Pons (tissue), 1 donor: ENCODE measurements around the gene SH3GLB1.
A peak's percentile ranks its signal among the peaks of the same experiment; 100 is the strongest.

Experiments
- DNase-seq: peaks from one replicate; pipeline ENCODE4 v3.0.0-alpha.2; 2016; ENCODE audit warnings: low spot score

The SH3GLB1 gene

DNA sequence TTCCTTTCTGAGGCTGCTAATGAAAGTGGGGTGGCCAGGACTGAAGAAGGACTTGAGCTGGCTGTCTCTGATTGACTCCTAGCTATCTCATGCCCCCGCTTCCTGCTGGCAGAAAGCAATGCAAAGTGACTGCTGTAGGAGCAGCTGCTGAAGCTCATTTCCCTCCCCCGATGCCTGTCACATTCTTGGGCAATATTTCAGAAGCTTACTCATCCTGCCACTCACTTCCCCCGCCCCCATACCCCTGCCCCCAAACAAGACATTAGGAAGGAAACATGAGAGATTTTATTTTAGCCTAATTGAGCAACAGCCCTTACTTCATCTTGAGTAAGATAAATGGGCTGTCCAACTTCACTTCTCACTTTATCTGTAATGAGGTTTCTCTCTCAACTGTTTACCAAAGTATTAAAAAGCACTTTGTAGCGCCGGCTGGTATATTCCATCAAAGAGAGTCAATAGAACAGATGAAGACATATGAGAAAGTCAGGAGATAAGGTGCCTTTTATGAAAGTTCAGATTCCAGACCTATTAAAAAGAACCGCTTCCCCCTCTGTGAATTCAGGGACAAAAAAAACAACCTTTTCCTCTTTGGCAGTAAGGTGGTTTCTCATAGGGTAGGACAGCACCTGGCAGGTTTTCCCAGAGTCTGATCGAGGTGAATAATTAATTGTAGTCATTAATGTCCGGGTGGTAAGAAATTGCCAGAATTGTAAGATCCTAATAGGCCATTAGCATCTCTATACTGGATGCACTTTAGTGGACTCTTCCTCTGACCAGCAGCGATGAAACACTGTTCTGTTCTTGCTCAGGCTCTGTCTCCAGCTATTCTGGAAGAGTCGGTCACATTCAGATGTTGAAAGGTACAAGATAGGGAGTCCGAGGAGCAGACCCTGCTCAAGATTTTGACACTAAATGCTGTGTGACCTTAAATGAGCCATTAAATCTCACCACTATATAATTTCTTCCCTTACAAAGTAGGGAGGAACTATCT lies 70.2 kb downstream of the SH3GLB1 start:
- DNase-seq = peak; percentile 63

DNA sequence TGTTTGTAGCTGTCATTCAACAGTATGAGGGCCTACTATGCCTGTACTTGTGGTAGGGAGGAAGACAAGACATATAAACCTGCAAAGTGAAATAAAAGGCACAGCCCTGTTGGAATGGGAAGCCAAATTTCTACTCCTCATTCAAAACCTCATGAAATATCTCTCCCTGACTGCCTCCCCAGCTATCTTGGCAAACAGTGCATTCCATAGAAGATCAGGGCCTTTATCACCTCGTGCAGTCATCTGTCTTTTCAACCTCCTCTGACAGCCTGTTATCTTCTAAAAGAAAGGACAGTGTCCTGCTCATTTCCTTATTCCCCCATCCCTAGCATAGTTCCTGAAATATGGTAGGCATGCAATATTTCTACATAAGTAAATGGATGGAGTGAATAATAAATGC lies 71.0 kb downstream of the SH3GLB1 start:
- DNase-seq = no peak

DNA sequence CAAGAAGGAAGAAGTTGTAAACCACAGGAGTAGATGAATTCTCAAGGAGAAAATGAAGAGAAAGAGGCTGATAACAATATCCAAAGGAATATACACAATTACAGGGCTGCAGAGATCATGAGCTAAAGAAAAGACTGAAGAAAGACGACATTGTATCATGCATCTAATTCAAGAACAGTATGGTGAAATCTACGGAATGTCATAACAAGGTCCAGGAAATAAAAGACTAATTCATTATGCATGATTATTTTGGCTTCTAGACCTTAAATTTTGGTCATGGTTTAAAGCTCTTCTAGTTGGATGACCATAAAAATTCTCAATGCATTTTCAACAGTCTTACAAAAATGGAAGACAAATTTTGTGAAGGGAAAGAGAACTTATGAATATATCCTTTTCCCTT lies 71.7 kb downstream of the SH3GLB1 start:
- no peak for DNase-seq

DNA sequence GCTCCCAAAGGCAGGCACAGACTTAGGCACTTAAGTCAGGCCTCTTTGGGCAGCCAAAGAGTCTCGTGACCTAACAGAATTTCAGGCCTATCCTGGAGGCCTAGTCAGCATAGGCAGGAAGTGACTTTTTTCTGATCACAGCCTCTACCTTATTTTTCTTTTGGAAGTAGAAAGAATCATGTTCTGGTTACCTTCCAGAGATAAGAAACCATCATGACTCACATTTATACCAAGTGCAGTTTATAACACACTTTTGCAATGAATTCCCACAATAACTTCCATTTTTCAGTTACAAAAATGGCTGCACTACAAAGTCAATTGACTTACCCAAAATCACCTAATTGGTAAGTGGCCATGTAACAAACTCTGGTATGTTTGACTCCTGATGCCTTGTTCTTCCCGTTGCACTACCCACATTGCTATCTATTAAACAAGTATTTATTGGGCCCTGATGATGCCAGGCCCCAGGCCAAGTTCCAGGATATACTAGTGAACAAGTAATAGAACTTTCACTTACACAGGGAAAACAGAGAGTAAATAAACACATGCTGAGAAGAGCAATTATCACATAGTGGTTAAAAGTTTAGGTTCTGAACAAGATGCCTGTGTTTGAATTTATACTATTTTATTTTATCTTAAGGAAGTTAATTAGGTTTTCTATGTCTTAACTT lies 74.3 kb downstream of the SH3GLB1 start:
- no peak for DNase-seq

DNA sequence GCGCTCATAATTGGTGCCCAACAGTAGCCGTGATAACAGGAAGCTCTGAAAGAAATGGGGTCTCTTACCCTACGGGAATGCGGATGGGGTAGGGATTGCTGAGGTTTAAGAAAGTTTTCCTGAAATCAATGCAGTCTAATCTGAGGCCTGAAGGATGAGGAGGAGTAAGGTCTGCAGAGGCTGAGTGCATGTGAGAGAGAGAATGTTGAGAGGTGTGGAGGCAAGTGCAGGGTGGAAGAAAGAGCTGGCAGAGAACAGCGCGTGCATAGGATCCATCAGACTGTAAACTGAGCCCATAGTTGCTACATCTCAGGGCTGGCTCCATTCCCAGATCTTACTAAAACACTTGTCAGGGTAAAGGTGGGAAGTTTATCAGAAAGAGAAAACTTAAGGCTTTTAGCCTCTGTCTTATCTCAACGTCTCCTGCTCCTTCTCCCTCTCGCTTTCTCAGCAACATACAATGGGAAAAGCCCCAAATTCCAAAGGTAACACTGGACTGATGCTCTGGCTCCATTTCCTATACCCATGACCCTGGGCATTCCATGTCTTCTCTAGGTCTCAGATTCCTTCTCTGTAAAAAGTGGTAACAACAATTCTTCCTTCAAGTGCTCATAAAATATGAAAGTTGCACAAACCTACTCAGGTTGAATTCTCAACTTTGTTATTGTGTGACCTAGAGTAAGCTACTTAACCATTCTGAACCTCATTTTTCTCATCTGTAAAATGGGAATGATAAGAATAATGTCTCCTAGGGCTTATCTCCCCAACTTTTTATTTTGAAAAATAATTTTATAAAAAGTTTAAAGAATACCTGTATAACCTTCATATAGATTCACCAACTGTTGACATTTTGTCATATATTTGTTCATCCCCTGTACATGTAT lies 75.2 kb downstream of the SH3GLB1 start:
- no peak for DNase-seq

DNA sequence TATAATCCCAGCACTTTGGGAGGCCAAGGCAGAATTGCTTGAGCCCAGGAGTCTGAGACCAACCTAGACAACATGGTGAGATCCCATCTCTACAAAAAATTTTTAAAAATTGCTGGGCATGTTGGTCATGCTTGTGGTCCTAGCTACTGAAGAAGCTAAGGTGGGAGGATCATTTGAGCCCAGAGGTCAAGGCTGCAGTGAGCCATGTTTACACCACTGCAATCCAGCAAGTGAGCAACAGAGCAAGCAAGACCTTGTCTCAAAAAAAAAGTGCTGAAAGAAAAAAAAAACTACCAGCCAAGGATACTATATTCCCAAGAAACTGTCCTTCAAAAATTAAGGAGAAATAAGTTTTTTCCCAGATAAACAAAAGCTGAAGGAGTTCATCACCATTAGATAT lies 78.1 kb downstream of the SH3GLB1 start:
- no peak for DNase-seq

DNA sequence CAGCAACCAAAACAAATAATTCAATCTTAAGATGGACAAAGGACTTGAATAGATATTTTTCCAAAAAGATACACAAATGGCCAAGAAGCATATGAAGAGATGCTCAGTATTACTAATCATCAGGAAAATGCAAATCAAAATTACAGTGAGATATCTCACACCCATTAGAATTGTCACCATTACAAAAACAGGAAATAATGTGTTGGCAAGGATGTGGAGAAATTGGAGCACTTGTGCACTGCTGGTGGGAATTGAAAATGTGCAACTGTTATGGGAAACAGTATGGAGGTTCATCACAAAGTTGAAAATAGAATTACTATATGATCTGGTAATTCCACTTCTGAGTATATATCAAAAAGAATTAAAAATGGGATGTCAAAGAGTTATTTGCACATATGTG lies 83.2 kb downstream of the SH3GLB1 start:
- no peak for DNase-seq

DNA sequence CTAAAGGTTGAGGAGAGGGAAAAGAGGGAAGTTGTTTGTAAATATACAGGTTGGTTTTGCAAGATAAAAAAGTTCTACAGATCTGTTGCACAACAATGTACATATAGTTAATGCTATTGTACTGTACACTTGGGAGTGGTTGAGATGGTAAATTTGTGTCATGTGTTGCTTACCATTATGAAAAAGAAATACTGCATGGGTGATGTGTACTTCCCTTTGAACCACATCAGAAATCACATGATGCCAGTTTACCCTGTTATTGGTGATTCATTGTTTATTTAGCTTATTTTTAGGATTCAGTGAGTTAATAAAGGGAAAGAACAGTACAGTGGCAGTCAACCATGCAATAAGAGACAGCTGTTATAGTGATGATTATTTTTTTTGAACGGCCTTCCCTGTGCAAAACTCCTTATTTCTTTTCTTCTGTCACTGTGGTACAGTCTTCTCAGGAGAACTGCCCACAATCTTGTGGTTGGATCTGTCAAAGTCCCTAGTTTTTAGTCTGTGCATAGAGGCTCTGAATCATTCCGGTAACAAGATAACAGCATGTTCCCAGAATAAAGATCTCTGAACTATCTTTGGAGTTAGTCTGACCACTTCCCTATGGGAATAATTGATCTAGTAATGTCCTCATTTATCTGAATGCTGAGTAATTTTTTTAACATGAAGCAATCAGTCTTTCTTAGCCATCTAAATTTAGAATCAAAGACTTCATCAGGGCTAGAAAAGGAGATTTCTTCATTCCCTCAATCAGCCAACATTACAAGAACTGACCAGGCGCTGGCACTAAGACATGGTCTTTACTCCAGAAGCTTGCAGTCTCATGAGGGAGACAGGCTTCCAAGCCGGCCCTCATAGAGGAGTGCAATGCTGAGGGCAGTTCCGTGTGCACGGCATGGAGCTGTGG lies 84.2 kb downstream of the SH3GLB1 start:
- no peak for DNase-seq

DNA sequence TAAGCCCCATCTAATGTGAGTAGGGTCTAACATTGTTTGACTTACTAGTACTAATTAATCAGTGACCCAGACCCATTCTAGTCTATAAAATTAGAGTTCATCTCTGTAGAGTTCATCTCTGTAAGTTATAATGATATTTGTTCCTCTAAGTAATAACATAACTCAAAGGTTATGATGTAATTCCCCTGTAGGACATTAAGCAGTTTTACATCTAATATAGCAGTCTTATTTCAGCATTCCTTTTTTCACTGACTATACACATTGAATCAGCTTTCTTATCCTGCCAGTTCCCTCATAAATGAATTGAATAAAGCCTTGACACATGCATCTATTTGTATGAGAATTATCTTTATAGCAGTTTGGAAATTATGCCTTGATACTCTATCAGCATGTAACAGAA lies 90.9 kb downstream of the SH3GLB1 start:
- no peak for DNase-seq
